Measurements from ENCODE around the gene ADGRD1.

Gene ADGRD1

DNA sequence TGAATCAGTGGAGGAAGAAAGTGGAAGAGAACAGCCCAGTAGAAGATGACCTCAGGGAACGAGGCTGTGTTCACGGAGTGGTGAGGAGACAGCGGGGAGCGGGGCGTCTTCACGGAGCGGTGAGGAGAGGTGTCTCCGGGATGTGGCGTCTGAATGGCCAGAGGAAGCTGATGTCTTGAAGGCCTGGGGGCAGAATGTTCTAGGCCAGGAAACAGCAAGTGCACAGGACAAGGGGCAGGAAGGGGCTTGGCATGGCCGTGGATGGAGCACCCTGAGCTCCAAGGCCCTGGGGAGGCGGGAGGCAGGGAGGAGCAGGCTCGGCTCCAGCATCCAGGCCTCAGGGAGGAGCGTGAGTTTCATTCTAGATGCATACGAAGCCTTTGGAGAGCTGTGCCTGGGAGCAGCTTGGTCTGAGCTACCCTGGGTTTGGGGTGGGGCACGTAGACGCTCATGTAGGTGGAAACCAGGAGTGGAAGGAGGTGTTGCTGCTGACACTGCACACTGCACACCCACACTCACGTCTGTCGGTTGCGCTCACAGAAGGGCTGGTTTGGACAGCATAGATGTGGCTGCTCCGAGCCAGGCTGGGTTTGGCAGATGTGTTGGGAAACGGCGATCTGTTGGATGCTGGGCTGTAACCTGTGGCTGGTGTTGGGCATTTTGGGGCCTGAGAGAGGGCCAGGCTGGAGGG is 131.6 kb downstream of the ADGRD1 start:
- H3K9ac ChIP-seq (ENCODE audit: insufficient read length) = no peak overlapping the region
- DNase-seq (ENCODE audit: low read depth, low spot score) = no peak
- no peak overlapping the region for H3K4me3 ChIP-seq
- no peak overlapping the region for H3K27ac ChIP-seq
- H3K36me3 ChIP-seq (ENCODE audit: insufficient read depth, low read length) = no peaks in the 10 kb centered on the region
- no peak for TF ChIP-seq POLR2AphosphoS5 (IDR thresholded peaks at IDR 0.05; ENCODE audit: borderline replicate concordance, low read depth, low read length)
- H3K9me3 ChIP-seq (ENCODE audit: low read depth, low read length) = no peaks in the 10 kb centered on the region

DNA sequence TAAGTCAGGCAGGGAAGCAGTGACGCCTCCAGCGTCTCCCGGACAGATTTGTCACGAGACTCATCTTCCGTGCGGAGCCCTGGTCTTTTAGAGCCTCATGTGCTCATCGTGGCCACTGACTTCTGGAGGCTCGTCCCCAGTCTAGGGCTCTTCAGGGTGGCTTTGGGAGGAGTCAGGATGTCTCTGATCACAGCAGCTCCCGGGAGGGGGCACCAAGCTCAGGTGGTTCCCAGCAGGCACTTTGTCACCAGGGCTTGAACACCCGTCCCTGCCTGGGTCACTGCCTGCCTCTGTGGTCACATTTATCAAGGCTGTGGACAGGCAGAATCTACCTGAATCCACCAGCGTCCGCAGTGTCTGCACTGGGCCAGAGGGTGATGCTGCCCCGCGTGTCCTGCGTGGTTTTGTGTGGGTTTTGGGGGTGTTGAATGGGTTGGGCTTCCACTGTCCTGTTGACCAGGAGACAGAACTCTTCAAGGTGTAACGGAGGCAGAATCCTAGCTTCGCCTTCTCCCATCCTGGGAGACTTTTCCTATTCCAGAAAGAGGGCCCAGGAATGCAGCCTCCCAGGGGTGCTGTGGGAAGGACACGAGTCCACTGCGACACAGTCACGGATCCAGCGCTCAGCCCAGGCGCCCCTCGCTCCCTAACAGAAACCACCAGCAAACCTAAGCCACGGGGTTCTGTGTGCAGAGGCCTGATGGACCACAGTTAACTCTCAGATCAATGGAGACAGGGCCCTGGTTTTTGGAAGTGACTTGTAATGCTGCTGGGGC is 132.3 kb downstream of the ADGRD1 start:
- Histone ChIP-seq H3K36me3 (ENCODE audit: insufficient read depth, low read length) (no peaks in the 10 kb centered on the region), H3K9ac (ENCODE audit: insufficient read length) (no peak overlapping the region), H3K4me3 (no peak overlapping the region), H3K9me3 (ENCODE audit: low read depth, low read length) (no peaks in the 10 kb centered on the region), H3K27ac (no peak overlapping the region)
- no peak for TF ChIP-seq FOXP2 (optimal IDR thresholded peaks at IDR 0.05; ENCODE audit: control extremely low read depth, extremely low read length, insufficient read depth)
- TF ChIP-seq EZH2 (IDR thresholded peaks at IDR 0.05) = no peak
- TF ChIP-seq POLR2AphosphoS5 (IDR thresholded peaks at IDR 0.05; ENCODE audit: borderline replicate concordance, low read depth, low read length) = no peak
- DNase-seq (ENCODE audit: low read depth, low spot score) = no peak

DNA sequence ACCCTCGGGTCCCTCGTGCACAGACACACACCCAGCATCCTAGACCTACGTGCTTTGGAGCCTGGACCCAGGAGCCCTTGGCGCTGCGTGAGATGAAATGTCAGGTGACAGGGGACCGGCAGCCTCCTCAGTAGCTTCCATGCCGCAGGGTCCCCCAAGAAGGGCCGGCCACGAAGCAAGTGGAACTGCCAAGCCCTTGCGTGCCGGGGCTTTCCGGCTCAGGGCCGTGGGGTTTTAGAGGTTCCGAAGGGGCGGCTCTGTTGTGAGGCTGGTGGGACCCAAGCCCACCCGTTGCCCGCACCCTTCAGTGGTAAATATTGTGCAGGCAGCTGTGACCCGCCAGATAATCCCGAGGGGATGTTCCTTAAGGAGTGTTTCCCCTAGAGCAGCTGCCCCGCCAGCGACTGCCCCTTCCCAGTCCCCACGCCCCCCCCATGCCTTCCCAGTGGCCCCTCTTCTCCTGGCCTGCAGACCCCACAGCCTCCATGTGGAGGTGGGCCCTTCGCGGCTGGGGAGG is 133.7 kb downstream of the ADGRD1 start:
- Histone ChIP-seq H3K27ac (no peak overlapping the region), H3K9ac (ENCODE audit: insufficient read length) (no peak overlapping the region), H3K9me3 (ENCODE audit: low read depth, low read length) (no peaks in the 10 kb centered on the region), H3K4me3 (no peak overlapping the region), H3K36me3 (ENCODE audit: insufficient read depth, low read length) (no peaks in the 10 kb centered on the region)
- no peak for DNase-seq (ENCODE audit: low read depth, low spot score)
- no peak for TF ChIP-seq POLR2AphosphoS5 (IDR thresholded peaks at IDR 0.05; ENCODE audit: borderline replicate concordance, low read depth, low read length)
- no peak for TF ChIP-seq EZH2 (IDR thresholded peaks at IDR 0.05)
- TF ChIP-seq FOXP2 (optimal IDR thresholded peaks at IDR 0.05; ENCODE audit: control extremely low read depth, extremely low read length, insufficient read depth) = no peak

DNA sequence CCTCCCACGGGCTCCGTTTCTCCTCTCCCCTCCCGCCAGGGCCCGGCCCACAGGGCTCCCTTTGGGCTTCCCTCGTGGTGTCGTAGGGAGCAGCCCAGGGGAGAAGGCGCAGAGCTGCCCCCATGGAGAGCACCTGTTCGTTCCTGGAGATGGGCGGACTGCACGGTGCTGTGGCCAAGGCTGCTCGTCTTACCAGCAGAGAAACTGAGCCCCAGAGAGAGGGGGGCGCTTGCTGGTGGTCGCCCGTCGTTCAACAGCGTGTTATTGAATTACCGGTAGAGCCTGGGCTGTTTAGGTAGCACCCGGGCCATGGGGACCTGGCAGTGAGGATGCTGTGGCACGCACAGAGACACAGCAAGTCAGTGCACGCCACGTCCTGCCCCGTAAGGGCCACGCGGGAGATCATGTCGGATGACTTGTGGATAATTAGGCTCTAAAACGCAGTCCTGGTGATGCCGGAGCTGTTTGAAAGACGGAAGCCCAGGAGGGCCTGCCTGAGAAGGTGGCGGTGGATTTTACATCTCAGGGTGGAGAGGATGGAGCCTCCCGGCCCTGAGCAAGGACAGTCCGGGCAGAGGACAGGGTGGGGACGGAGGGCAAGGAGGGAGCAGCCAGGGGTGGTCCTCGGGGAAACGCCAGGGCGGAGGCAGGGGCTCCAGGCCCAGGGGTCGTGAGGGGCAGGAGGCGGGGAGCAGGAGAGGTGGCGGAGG is 134.4 kb downstream of the ADGRD1 start:
- no peak for DNase-seq (ENCODE audit: low read depth, low spot score)
- Histone ChIP-seq H3K9me3 (ENCODE audit: low read depth, low read length) (no peaks in the 10 kb centered on the region), H3K9ac (ENCODE audit: insufficient read length) (no peak overlapping the region), H3K4me3 (no peak overlapping the region), H3K27ac (no peak overlapping the region), H3K36me3 (ENCODE audit: insufficient read depth, low read length) (no peaks in the 10 kb centered on the region)
- TF ChIP-seq FOXP2 (optimal IDR thresholded peaks at IDR 0.05; ENCODE audit: control extremely low read depth, extremely low read length, insufficient read depth) (no peak), EZH2 (IDR thresholded peaks at IDR 0.05) (no peak), POLR2AphosphoS5 (IDR thresholded peaks at IDR 0.05; ENCODE audit: borderline replicate concordance, low read depth, low read length) (no peak)

DNA sequence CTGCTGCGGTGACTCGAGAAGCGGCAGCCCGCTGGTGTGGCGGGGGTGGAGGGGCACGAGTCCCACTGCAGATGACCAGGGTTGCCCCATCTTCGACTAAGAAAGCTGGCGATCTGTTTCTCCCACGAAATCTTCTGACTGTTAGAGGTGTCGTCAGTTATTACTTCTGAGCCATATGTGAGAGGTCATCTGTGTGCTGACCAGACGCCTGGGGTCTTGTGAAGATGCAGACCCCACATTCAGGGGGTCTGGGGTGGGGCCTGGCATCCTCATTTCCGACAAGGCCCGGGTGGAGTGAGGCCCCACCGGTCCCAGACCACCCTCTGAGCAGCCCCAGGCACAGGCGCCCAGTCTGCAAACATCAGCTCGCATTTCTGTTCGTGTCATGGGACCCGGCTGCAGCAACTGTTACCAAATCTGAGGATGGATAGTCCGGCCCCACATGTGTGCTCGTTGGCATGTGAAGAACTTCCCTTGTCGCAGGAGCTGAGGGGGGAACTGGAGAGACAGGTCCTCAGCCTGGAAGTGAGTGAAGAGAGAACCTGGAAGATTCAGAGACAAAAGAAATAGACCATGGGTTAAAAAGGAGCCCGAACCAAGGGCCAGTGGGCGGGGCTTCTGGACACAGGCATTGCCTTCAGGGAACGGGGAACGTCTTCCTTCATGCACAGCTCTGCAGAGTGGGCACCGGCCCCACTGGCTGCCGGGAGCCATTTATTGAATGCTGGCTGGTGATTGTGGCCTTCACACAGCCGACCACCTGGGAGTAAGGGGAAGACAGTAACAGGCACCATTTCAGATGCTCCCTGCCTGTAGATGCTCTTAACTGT is 135.2 kb downstream of the ADGRD1 start:
- Histone ChIP-seq H3K9ac (ENCODE audit: insufficient read length) (no peak overlapping the region), H3K36me3 (ENCODE audit: insufficient read depth, low read length) (no peaks in the 10 kb centered on the region), H3K4me3 (no peak overlapping the region), H3K9me3 (ENCODE audit: low read depth, low read length) (no peaks in the 10 kb centered on the region), H3K27ac (no peak overlapping the region)
- DNase-seq (ENCODE audit: low read depth, low spot score) = no peak
- TF ChIP-seq EZH2 (IDR thresholded peaks at IDR 0.05) (no peak), POLR2AphosphoS5 (IDR thresholded peaks at IDR 0.05; ENCODE audit: borderline replicate concordance, low read depth, low read length) (no peak), FOXP2 (optimal IDR thresholded peaks at IDR 0.05; ENCODE audit: control extremely low read depth, extremely low read length, insufficient read depth) (no peak)

DNA sequence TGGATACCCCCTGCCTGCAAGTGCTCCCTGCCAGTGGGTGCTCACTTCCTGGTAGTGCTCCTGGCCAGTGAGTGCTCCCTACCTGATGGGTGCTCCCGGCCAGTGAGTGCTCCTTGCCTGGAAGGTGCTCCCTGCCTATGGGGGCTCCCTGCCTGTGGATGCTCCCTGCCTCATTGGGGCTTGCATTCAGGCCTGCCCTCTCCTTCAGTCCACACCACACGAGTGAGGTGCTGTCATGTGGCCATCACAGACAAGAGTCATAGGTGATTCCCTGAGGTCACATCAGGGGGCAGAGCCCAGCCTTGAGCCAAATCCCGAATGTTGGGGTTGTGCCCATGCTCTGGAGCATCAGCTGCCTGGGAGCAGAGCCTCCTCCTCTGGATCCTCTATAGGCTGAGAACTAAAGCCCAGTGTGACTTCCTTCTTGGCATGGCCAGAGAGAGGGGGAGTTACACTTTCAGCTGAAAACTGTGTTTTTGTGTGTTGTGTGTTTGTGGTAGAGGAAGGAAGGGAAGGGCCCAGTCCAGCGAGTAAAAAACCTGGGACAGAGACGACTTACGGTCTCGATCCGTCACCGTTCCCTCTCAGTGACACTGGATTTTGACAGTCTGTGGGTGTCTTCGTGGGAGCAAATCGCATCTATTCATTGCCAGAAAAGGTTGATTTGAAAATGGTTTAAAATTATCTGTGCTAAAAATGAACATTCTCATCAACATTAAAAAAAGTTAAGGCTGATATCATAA is 136.0 kb downstream of the ADGRD1 start:
- Histone ChIP-seq H3K9me3 (ENCODE audit: low read depth, low read length) (no peaks in the 10 kb centered on the region), H3K27ac (no peak overlapping the region), H3K9ac (ENCODE audit: insufficient read length) (no peak overlapping the region), H3K36me3 (ENCODE audit: insufficient read depth, low read length) (no peaks in the 10 kb centered on the region), H3K4me3 (no peak overlapping the region)
- TF ChIP-seq POLR2AphosphoS5 (IDR thresholded peaks at IDR 0.05; ENCODE audit: borderline replicate concordance, low read depth, low read length) (no peak), FOXP2 (optimal IDR thresholded peaks at IDR 0.05; ENCODE audit: control extremely low read depth, extremely low read length, insufficient read depth) (no peak), EZH2 (IDR thresholded peaks at IDR 0.05) (no peak)
- DNase-seq (ENCODE audit: low read depth, low spot score) = no peak

Data from SK-N-MC (cell line).